Osteoblast (primary cell): ENCODE data around the gene SUMO3. TPM values are rescaled to one million over a fixed set of nuclear protein-coding genes. Genes with fewer than 3 reads are reported as not detected.

ENCODE experiments used
- DNase-seq: peaks from one replicate; pipeline ENCODE4 v3.0.0; 2011; ENCODE audit warnings: low spot score, mixed read lengths; ENCODE audit not compliant: insufficient read length; ENCODE audit errors: missing footprints
- H2AFZ ChIP-seq: 2 replicates; pipeline ENCODE4 v1.6.0; 2011; ENCODE audit warnings: mild to moderate bottlenecking, low read length
- H3K27ac ChIP-seq: 2 replicates; pipeline ENCODE4 v1.5.1; 2011; ENCODE audit warnings: mild to moderate bottlenecking, low read depth, low read length, moderate library complexity
- H3K27me3 ChIP-seq: 2 replicates; pipeline ENCODE4 v1.6.0; 2012; ENCODE audit warnings: mild to moderate bottlenecking, control low read depth, inconsistent platforms, low read length, moderate library complexity; ENCODE audit not compliant: insufficient read depth
- H3K36me3 ChIP-seq: 2 replicates; pipeline ENCODE4 v1.5.1; 2011; ENCODE audit warnings: mild to moderate bottlenecking, low read length, control low read depth, moderate library complexity; ENCODE audit not compliant: insufficient read depth
- H3K4me1 ChIP-seq: 2 replicates; pipeline ENCODE4 v1.5.1; 2011; ENCODE audit warnings: mild to moderate bottlenecking, low read length, control low read depth, moderate library complexity; ENCODE audit not compliant: insufficient read depth
- H3K4me2 ChIP-seq: 2 replicates; pipeline ENCODE4 v1.6.0; 2011; ENCODE audit warnings: mild to moderate bottlenecking, low read length; ENCODE audit not compliant: insufficient read depth
- H3K4me3 ChIP-seq: fragments of 200-600 bp; sonication (generic); 3 replicates; pipeline ENCODE4 v1.5.1; 2012; ENCODE audit warnings: mild to moderate bottlenecking, low read length, inconsistent platforms; ENCODE audit not compliant: insufficient read depth
- H3K79me2 ChIP-seq: 2 replicates; pipeline ENCODE4 v1.6.0; 2012; ENCODE audit warnings: mild to moderate bottlenecking, low read length, control low read depth, inconsistent platforms; ENCODE audit not compliant: insufficient read depth
- H3K9me3 ChIP-seq: 2 replicates; pipeline ENCODE4 v1.5.1; 2011; ENCODE audit warnings: low read depth, low read length, control low read depth
- H4K20me1 ChIP-seq: 2 replicates; pipeline ENCODE4 v1.6.0; 2012; ENCODE audit warnings: mild to moderate bottlenecking, low read length, control low read depth; ENCODE audit not compliant: insufficient read depth
- CTCF ChIP-seq: IDR thresholded peaks from 2 replicates; pipeline ENCODE4 v1.5.1; 2011; ENCODE audit warnings: mild to moderate bottlenecking, low read depth, low read length, moderate library complexity; ENCODE audit errors: extremely low read depth
- total RNA-seq: library from RNA; depleted of rRNA; stranded (reverse); fragments of >200 nt; gene quantifications from 2 replicates; pipeline ENCODE4 v1.2.3, GENCODE V29; 2012

Gene SUMO3
- total RNA-seq, 1 donor: 80.7 TPM

GRCh38 chr21:44783020-44783696 is 34.7 kb downstream of the SUMO3 start:
- Histone ChIP-seq H2AFZ (no peak overlapping the region), H3K4me2 (no peak overlapping the region), H3K27ac (no peak overlapping the region), H3K4me1 (no peaks in the 10 kb centered on the region), H3K79me2 (peaks cover 83% of the 10 kb centered on the region), H3K4me3 (no peak overlapping the region), H4K20me1 (peaks cover 36% of the 10 kb centered on the region), H3K36me3 (peaks cover 21% of the 10 kb centered on the region), H3K9me3 (no peaks in the 10 kb centered on the region), H3K27me3 (no peaks in the 10 kb centered on the region)
- no peak for DNase-seq
- no peak for TF ChIP-seq CTCF

- Histone ChIP-seq H4K20me1 (peaks cover 33% of the 10 kb centered on the region), H3K4me1 (no peaks in the 10 kb centered on the region), H3K4me3 (no peak overlapping the region), H2AFZ (no peak overlapping the region), H3K36me3 (peaks cover 24% of the 10 kb centered on the region), H3K9me3 (no peaks in the 10 kb centered on the region), H3K27ac (no peak overlapping the region), H3K79me2 (peaks cover 69% of the 10 kb centered on the region), H3K27me3 (no peaks in the 10 kb centered on the region), H3K4me2 (no peak overlapping the region)
- no peak for DNase-seq
- TF ChIP-seq CTCF: no peak
Observed at GRCh38 chr21:44780767-44781459, 36.9 kb downstream of the SUMO3 start.

- Histone ChIP-seq H3K9me3 (no peaks in the 10 kb centered on the region), H3K79me2 (peaks cover 64% of the 10 kb centered on the region), H2AFZ (no peak overlapping the region), H3K4me2 (no peak overlapping the region), H3K4me3 (no peak overlapping the region), H3K4me1 (no peaks in the 10 kb centered on the region), H3K27me3 (no peaks in the 10 kb centered on the region), H3K36me3 (peaks cover 26% of the 10 kb centered on the region), H3K27ac (no peak overlapping the region), H4K20me1 (peaks cover 32% of the 10 kb centered on the region)
- no peak for TF ChIP-seq CTCF
- no peak for DNase-seq
Observed at GRCh38 chr21:44780137-44780502, 37.7 kb downstream of the SUMO3 start.

- H3K27me3 ChIP-seq: no peaks in the 10 kb centered on the region
- H3K36me3 ChIP-seq: peaks cover 31% of the 10 kb centered on the region
- H3K79me2 ChIP-seq: peaks cover 59% of the 10 kb centered on the region
- H3K4me1 ChIP-seq: no peaks in the 10 kb centered on the region
- H2AFZ ChIP-seq: no peak overlapping the region
- no peak overlapping the region for H3K4me3 ChIP-seq
- H3K9me3 ChIP-seq: no peaks in the 10 kb centered on the region
- peak; percentile 78 for DNase-seq
- H3K4me2 ChIP-seq: no peak overlapping the region
- TF ChIP-seq CTCF: no peak
- H4K20me1 ChIP-seq: peaks cover 27% of the 10 kb centered on the region
- no peak overlapping the region for H3K27ac ChIP-seq
Observed at GRCh38 chr21:44779417-44780136, 38.3 kb downstream of the SUMO3 start.
